IMR-90 (cell line): ENCODE measurements around the gene SLC34A3. TPM values are rescaled to one million over a fixed set of nuclear protein-coding genes. Genes with fewer than 3 reads are reported as not detected.

Source experiments
- ATAC-seq: fragments of 200-7000 bp; cut with Tn5 transposase; 2 replicates; pipeline ENCODE4 v1.9.1; 2020; ENCODE audit warnings: low read depth, mild to moderate bottlenecking, moderate library complexity
- BruUV-seq: library from RNA; stranded (reverse); fragments of 400-500 nt; replicated peaks from 2 replicates; lab custom pipeline; 2021; lab: Mats Ljungman, UMichigan
- CTCF ChIA-PET: fragments of 300-600 bp; formaldehyde crosslinking; extraction: SDS; loops from one replicate; lab custom pipeline; 2021; ENCODE audit warnings: antibody characterized with exemption; lab: Yijun Ruan, JAX
- POLR2A ChIA-PET: fragments of 300-600 bp; sonication (Branson Sonifier 250); formaldehyde crosslinking; loops from one replicate; lab custom pipeline; 2022; ENCODE audit warnings: antibody characterized with exemption; ENCODE audit not compliant: unreplicated experiment; lab: Charles Lee
- DNase-seq: peaks from one replicate; pipeline ENCODE4 v3.0.0; 2013
- H2AFZ ChIP-seq: replicated peaks from 2 replicates; pipeline ENCODE3; 2013; ENCODE audit warnings: low read length, mild to moderate bottlenecking; ENCODE audit not compliant: poor library complexity
- H2AK5ac ChIP-seq: 2 replicates; pipeline ENCODE4 v1.6.1; 2013; ENCODE audit warnings: low read depth, low read length, inconsistent platforms
- H2AK9ac ChIP-seq: replicated peaks from 2 replicates; pipeline ENCODE3; 2013; ENCODE audit warnings: mild to moderate bottlenecking, low read depth, low read length, moderate library complexity; ENCODE audit not compliant: poor library complexity
- H2BK120ac ChIP-seq: 2 replicates; pipeline ENCODE4 v1.6.1; 2013; ENCODE audit warnings: low read depth, low read length, inconsistent platforms
- H2BK15ac ChIP-seq: 3 replicates; pipeline ENCODE4 v1.6.1; 2013; ENCODE audit warnings: low read depth, low read length, inconsistent platforms
- H2BK20ac ChIP-seq: 2 replicates; pipeline ENCODE4 v1.6.1; 2013; ENCODE audit warnings: low read depth, mild to moderate bottlenecking, inconsistent platforms, low read length, moderate library complexity
- H2BK5ac ChIP-seq: 2 replicates; pipeline ENCODE4 v1.6.1; 2013; ENCODE audit warnings: mild to moderate bottlenecking, low read depth, low read length, inconsistent platforms; ENCODE audit not compliant: poor library complexity, severe bottlenecking
- H3K14ac ChIP-seq: replicated peaks from 2 replicates; pipeline ENCODE4 v1.6.1; 2013; ENCODE audit warnings: low read depth, low read length, inconsistent platforms
- H3K18ac ChIP-seq: 2 replicates; pipeline ENCODE4 v1.6.1; 2013; ENCODE audit warnings: low read depth, low read length, control low read depth
- H3K23ac ChIP-seq: 2 replicates; pipeline ENCODE4 v1.6.1; 2013; ENCODE audit warnings: low read depth, low read length, inconsistent platforms
- H3K27ac ChIP-seq: 2 replicates; pipeline ENCODE4 v1.5.1; 2013; ENCODE audit warnings: mild to moderate bottlenecking, control low read depth, low read length; ENCODE audit not compliant: insufficient read depth
- H3K27me3 ChIP-seq: 2 replicates; pipeline ENCODE4 v1.6.1; 2013; ENCODE audit warnings: low read length; ENCODE audit not compliant: control insufficient read depth, insufficient read depth
- H3K36me3 ChIP-seq: 2 replicates; pipeline ENCODE4 v1.6.1; 2013; ENCODE audit warnings: low read length, mixed read lengths; ENCODE audit not compliant: control insufficient read depth, insufficient read depth
- H3K4ac ChIP-seq: 2 replicates; pipeline ENCODE4 v1.6.1; 2013; ENCODE audit warnings: low read depth, low read length, inconsistent platforms
- H3K4me1 ChIP-seq: 2 replicates; pipeline ENCODE4 v1.6.1; 2013; ENCODE audit warnings: low read length, mixed read lengths; ENCODE audit not compliant: control insufficient read depth, insufficient read depth
- H3K4me2 ChIP-seq: 2 replicates; pipeline ENCODE4 v1.6.1; 2013; ENCODE audit warnings: low read depth, mild to moderate bottlenecking, control low read depth, low read length, moderate library complexity
- H3K4me3 ChIP-seq: 2 replicates; pipeline ENCODE4 v1.5.1; 2013; ENCODE audit warnings: low read depth, mild to moderate bottlenecking, control low read depth, low read length, moderate library complexity; ENCODE audit not compliant: insufficient read depth
- H3K56ac ChIP-seq: 2 replicates; pipeline ENCODE4 v1.6.1; 2013; ENCODE audit warnings: low read length, inconsistent platforms; ENCODE audit not compliant: insufficient read depth; ENCODE audit errors: extremely low read depth
- H3K79me1 ChIP-seq, 2 experiments: 2 replicates each; pipeline ENCODE4 v1.6.1; 2013; ENCODE audit warnings: low read length in 2 of 2, inconsistent platforms in 1 of 2, low read depth in 1 of 2
- H3K9ac ChIP-seq: 2 replicates; pipeline ENCODE4 v1.6.1; 2013; ENCODE audit warnings: low read depth, low read length, control low read depth
- H3K9me1 ChIP-seq: 2 replicates; pipeline ENCODE4 v1.6.1; 2013; ENCODE audit warnings: low read length, inconsistent platforms; ENCODE audit not compliant: insufficient read depth
- H3K9me3 ChIP-seq: 2 replicates; pipeline ENCODE4 v1.6.1; 2013; ENCODE audit warnings: low read length; ENCODE audit not compliant: control insufficient read depth, insufficient read depth
- H4K20me1 ChIP-seq: 2 replicates; pipeline ENCODE4 v1.6.1; 2013; ENCODE audit warnings: low read length, inconsistent platforms; ENCODE audit not compliant: insufficient read depth
- H4K5ac ChIP-seq: 2 replicates; pipeline ENCODE4 v1.6.1; 2013; ENCODE audit warnings: mild to moderate bottlenecking, low read depth, low read length, control low read depth
- H4K8ac ChIP-seq, 2 experiments: 2 replicates each; pipeline ENCODE4 v1.6.1; 2013; ENCODE audit warnings: low read depth in 2 of 2, low read length in 2 of 2, control low read depth in 1 of 2, inconsistent platforms in 1 of 2
- H4K91ac ChIP-seq: 2 replicates; pipeline ENCODE4 v1.6.1; 2013; ENCODE audit warnings: low read depth, low read length, inconsistent platforms; ENCODE audit not compliant: insufficient read depth
- BHLHE40 ChIP-seq: fragments of 150-350 bp; IDR thresholded peaks from 2 replicates; pipeline ENCODE4 v1.6.1; 2016; ENCODE audit warnings: mild to moderate bottlenecking, low read depth, low read length
- CEBPB ChIP-seq: IDR thresholded peaks from 2 replicates; pipeline ENCODE4 v1.6.1; 2012; ENCODE audit warnings: low read depth, low read length, improper control_type of control experiment
- CHD1 ChIP-seq: IDR thresholded peaks from 2 replicates; pipeline ENCODE4 v1.6.1; 2012; ENCODE audit warnings: low read depth, low read length, improper control_type of control experiment
- CTCF ChIP-seq: conservative IDR thresholded peaks from 2 replicates; pipeline ENCODE4 v1.5.1; 2012; ENCODE audit warnings: mild to moderate bottlenecking, low read depth, low read length, improper control_type of control experiment
- FOS ChIP-seq: fragments of 150-350 bp; IDR thresholded peaks from 2 replicates; pipeline ENCODE4 v1.6.1; 2016; ENCODE audit warnings: low read depth, low read length
- MAFK ChIP-seq: IDR thresholded peaks from 2 replicates; pipeline ENCODE4 v1.6.1; 2012; ENCODE audit warnings: low read depth, low read length, improper control_type of control experiment
- MAZ ChIP-seq: IDR thresholded peaks from 2 replicates; pipeline ENCODE4 v1.6.1; 2012; ENCODE audit warnings: low read depth, mild to moderate bottlenecking, low read length, improper control_type of control experiment, moderate library complexity, borderline replicate concordance
- MXI1 ChIP-seq: IDR thresholded peaks from 2 replicates; pipeline ENCODE4 v1.6.1; 2012; ENCODE audit warnings: low read depth, mild to moderate bottlenecking, low read length, moderate library complexity, borderline replicate concordance
- NFE2L2 ChIP-seq: fragments of 150-350 bp; IDR thresholded peaks from 2 replicates; pipeline ENCODE4 v1.6.1; 2016; ENCODE audit warnings: low read depth, mild to moderate bottlenecking, low read length
- RAD21 ChIP-seq: IDR thresholded peaks from 2 replicates; pipeline ENCODE4 v1.6.1; 2012; ENCODE audit warnings: low read length, improper control_type of control experiment
- RCOR1 ChIP-seq: IDR thresholded peaks from 2 replicates; pipeline ENCODE4 v1.6.1; 2012; ENCODE audit warnings: mild to moderate bottlenecking, low read length, improper control_type of control experiment; ENCODE audit not compliant: insufficient replicate concordance
- RFX5 ChIP-seq: IDR thresholded peaks from 2 replicates; pipeline ENCODE4 v1.8.0; 2012; ENCODE audit warnings: low read depth, mild to moderate bottlenecking, low read length, moderate library complexity
- SMC3 ChIP-seq: fragments of 150-350 bp; IDR thresholded peaks from 2 replicates; pipeline ENCODE4 v1.6.1; 2016; ENCODE audit warnings: low read depth, mild to moderate bottlenecking, antibody characterized with exemption, low read length, moderate library complexity
- WGBS, 2 experiments: methylation state at CpG; one replicate each; pipeline versions ENCODE4 v1.1.5 to v1.1.7; 2013; ENCODE audit warnings: missing lambda C conversion rate in 2 of 2; ENCODE audit not compliant: insufficient read length in 1 of 2; ENCODE audit errors: extremely low coverage in 2 of 2; 5-methylcytosine and 5-hydroxymethylcytosine counted together
- dilution Hi-C: fragments of 300-500 bp; cut with HindIII; formaldehyde crosslinking; loops from one replicate; pipeline ENCODE4 v1.14.3; 2018; ENCODE audit warnings: low sequenced_read_pairs; ENCODE audit not compliant: unreplicated experiment
- in situ Hi-C: fragments of 300-500 bp; cut with MboI; formaldehyde crosslinking; loops from 3 replicates; pipeline ENCODE4 v1.14.3; 2019; ENCODE audit warnings: low sequenced_read_pairs, inconsistent platforms, mixed read lengths
- intact Hi-C: fragments of 100-400 bp; cut with micrococcal nuclease; formaldehyde crosslinking; loops from 2 replicates; pipeline ENCODE4 v1.10.0; 2022
- polyA plus RNA-seq, 3 experiments: library from polyadenylated mRNA; depleted of rRNA; stranded (reverse); fragments of >200 nt; gene quantifications; 2 replicates each; pipeline ENCODE4 v1.2.3, GENCODE V29; 2012; ENCODE audit warnings: low replicate concordance in 1 of 3
- total RNA-seq: library from RNA; depleted of rRNA; stranded (reverse); fragments of >200 nt; gene quantifications from 2 replicates; pipeline ENCODE4 v1.2.3, GENCODE V29; 2012

SLC34A3 gene
- total and polyA plus RNA-seq, 2 of the 4 experiments (the other 2 are of a cell fraction), result not detected

- no peak overlapping the region for H2BK120ac ChIP-seq
- WGBS, 2 experiments, result 89% methylated on average over 9 of the region's 13 CpGs; no CpG with 5 or more reads in 1 of the 2 experiments
- no TSS peak for BruUV-seq
- H3K9me3 ChIP-seq, result no peaks in the 10 kb centered on the region
- peaks cover 2% of the 10 kb centered on the region; the same call in 1 of the 2 replicates for H3K4me1 ChIP-seq
- ChIA-PET CTCF (no interaction called here), POLR2A (no interaction called here)
- no peak for ATAC-seq
- H3K9ac ChIP-seq, result no peak overlapping the region
- H3K9me1 ChIP-seq, result no peaks in the 10 kb centered on the region
- no peak overlapping the region for H3K27ac ChIP-seq
- H3K79me1 ChIP-seq, result peaks cover 14% of the 10 kb centered on the region in 2 experiments
- H2BK15ac ChIP-seq, result no peak overlapping the region
- no peaks in the 10 kb centered on the region for H3K27me3 ChIP-seq
- H3K23ac ChIP-seq, result no peak overlapping the region
- no peaks in the 10 kb centered on the region for H4K20me1 ChIP-seq
- no peak overlapping the region for H2BK5ac ChIP-seq
- no peak overlapping the region for H3K4ac ChIP-seq
- no peak overlapping the region for H2BK20ac ChIP-seq
- no peak overlapping the region for H2AK9ac ChIP-seq
- H4K91ac ChIP-seq, result no peak overlapping the region
- peaks cover 22% of the 10 kb centered on the region for H3K36me3 ChIP-seq
- H2AFZ ChIP-seq, result no peak overlapping the region
- no peak overlapping the region for H3K4me3 ChIP-seq
- no peak overlapping the region for H3K56ac ChIP-seq
- dilution Hi-C loops (no loop called here), intact Hi-C loops (no loop called here), in situ Hi-C loops (no loop called here)
- no peak overlapping the region for H4K8ac ChIP-seq
- no peak overlapping the region for H3K14ac ChIP-seq
- no peak overlapping the region for H4K5ac ChIP-seq
- DNase-seq, result no peak
- H3K18ac ChIP-seq, result no peak overlapping the region
- H3K4me2 ChIP-seq, result no peak overlapping the region
- TF ChIP-seq NFE2L2 (no peak), MAFK (no peak), CTCF (no peak), CEBPB (no peak), MXI1 (no peak), SMC3 (no peak), RAD21 (no peak), RFX5 (no peak), CHD1 (no peak), BHLHE40 (no peak), FOS (no peak), MAZ (no peak), RCOR1 (no peak)
- H2AK5ac ChIP-seq, result no peak overlapping the region
Observed at GRCh38 chr9:137211532-137211931, 19.2 kb upstream of the SLC34A3 start.
